ENCODE data around the gene ENOX1.

DNA sequence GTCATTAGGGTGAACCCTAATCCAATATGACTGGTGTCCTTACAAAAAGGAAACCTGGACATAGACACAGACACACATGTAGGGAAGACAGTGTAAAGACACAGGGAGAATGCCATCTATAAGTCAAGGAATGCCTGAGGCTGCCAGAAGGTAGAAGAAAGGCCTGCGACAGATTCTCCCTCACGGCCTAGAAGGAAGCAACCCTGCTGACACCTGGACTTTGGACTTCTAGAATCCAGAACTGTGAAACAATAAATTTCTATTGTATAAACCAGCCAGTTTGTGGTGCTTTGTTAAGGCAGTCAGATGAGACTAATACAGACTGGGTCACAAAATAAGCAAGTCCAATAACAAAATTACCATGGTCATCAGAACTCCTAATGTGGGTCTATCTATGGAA lies 120.4 kb downstream of the ENOX1 start:
- TF ChIP-seq SP1 (IDR thresholded peaks at IDR 0.05) (no peak), NFRKB (IDR thresholded peaks at IDR 0.05) (no peak), L3MBTL2 (conservative IDR thresholded peaks at IDR 0.05) (no peak), ELF4 (IDR thresholded peaks at IDR 0.05) (no peak), FOXK2 (IDR thresholded peaks at IDR 0.05) (no peak), FOXM1 (IDR thresholded peaks at IDR 0.05; ENCODE audit: borderline replicate concordance) (no peak), ZNF384 (IDR thresholded peaks at IDR 0.05) (no peak), FOXA1 (IDR thresholded peaks at IDR 0.05) (no peak), BHLHE40 (IDR thresholded peaks at IDR 0.05; ENCODE audit: borderline replicate concordance) (no peak), ARNT (IDR thresholded peaks at IDR 0.05) (no peak), HDGF (IDR thresholded peaks at IDR 0.05; ENCODE audit: borderline replicate concordance) (no peak), LEF1 (IDR thresholded peaks at IDR 0.05; ENCODE audit: borderline replicate concordance) (no peak), CTBP1 (IDR thresholded peaks at IDR 0.05; ENCODE audit: borderline replicate concordance) (no peak)
